OCI-LY1 (cell line): ENCODE data around the gene FPR2.

Experiments used
- H2AFZ ChIP-seq: fragments of 200-600 bp; sonication (generic), shearing (Covaris generic); 2 replicates; pipeline ENCODE4 v1.6.0; 2014; ENCODE audit warnings: antibody characterized with exemption, mild to moderate bottlenecking, low read length
- H3F3A ChIP-seq: fragments of 200-600 bp; sonication (generic), shearing (Covaris generic); 2 replicates; pipeline ENCODE4 v1.6.0; 2014; ENCODE audit warnings: mild to moderate bottlenecking, antibody characterized with exemption, low read length, moderate library complexity; ENCODE audit not compliant: insufficient read depth
- H3K27ac ChIP-seq: fragments of 200-600 bp; sonication (generic); 2 replicates; pipeline ENCODE4 v1.5.1; 2014; ENCODE audit warnings: low read length, mixed run types, mild to moderate bottlenecking, low read depth; ENCODE audit not compliant: poor library complexity, severe bottlenecking
- H3K27me3 ChIP-seq: fragments of 200-600 bp; sonication (generic); 2 replicates; pipeline ENCODE4 v1.6.0; 2014; ENCODE audit warnings: antibody characterized with exemption, mild to moderate bottlenecking, low read length, moderate library complexity; ENCODE audit not compliant: insufficient read depth
- H3K36me3 ChIP-seq: fragments of 200-600 bp; sonication (generic); 2 replicates; pipeline ENCODE4 v1.6.1; 2014; ENCODE audit warnings: mild to moderate bottlenecking, antibody characterized with exemption, low read length, moderate library complexity, mixed read lengths; ENCODE audit not compliant: insufficient read depth
- H3K4me1 ChIP-seq: fragments of 200-600 bp; sonication (generic); 2 replicates; pipeline ENCODE4 v1.5.1; 2014; ENCODE audit warnings: mild to moderate bottlenecking, low read length, moderate library complexity; ENCODE audit not compliant: insufficient read depth, severe bottlenecking
- H3K4me2 ChIP-seq: fragments of 200-600 bp; sonication (generic), shearing (Covaris generic); 2 replicates; pipeline ENCODE4 v1.6.1; 2014; ENCODE audit warnings: low read length
- H3K4me3 ChIP-seq: fragments of 200-600 bp; sonication (generic); 2 replicates; pipeline ENCODE4 v1.5.1; 2014; ENCODE audit warnings: low read length, low read depth, mild to moderate bottlenecking, mixed read lengths; ENCODE audit not compliant: poor library complexity, severe bottlenecking
- H3K79me2 ChIP-seq: fragments of 200-600 bp; shearing (Covaris generic); 2 replicates; pipeline ENCODE4 v1.6.1; 2016; ENCODE audit warnings: mixed run types, low read length, mixed read lengths; ENCODE audit not compliant: insufficient read depth
- H3K9ac ChIP-seq: fragments of 200-600 bp; sonication (generic), shearing (Covaris generic); 2 replicates; pipeline ENCODE4 v1.6.1; 2014; ENCODE audit warnings: mild to moderate bottlenecking, low read length, mixed read lengths
- H3K9me2 ChIP-seq: fragments of 200-600 bp; sonication (generic), shearing (Covaris generic); 2 replicates; pipeline ENCODE4 v1.6.1; 2014; ENCODE audit warnings: low read depth, mild to moderate bottlenecking, low read length, mixed read lengths
- H3K9me3 ChIP-seq: fragments of 200-600 bp; shearing (Covaris generic); 2 replicates; pipeline ENCODE4 v1.6.1; 2014; ENCODE audit warnings: low read length, mixed read lengths
- H4K20me1 ChIP-seq: fragments of 200-600 bp; sonication (generic), shearing (Covaris generic); 2 replicates; pipeline ENCODE4 v1.6.0; 2016; ENCODE audit warnings: mild to moderate bottlenecking, low read length; ENCODE audit not compliant: insufficient read depth
- CTCF ChIP-seq: fragments of 200-600 bp; sonication (generic), shearing (Covaris generic); IDR thresholded peaks from 2 replicates; pipeline ENCODE4 v1.5.1; 2017; ENCODE audit warnings: mild to moderate bottlenecking, antibody characterized with exemption, low read length, moderate library complexity, mixed read lengths
- EZH2 ChIP-seq: fragments of 200-600 bp; sonication (generic), shearing (Covaris generic); IDR thresholded peaks from 2 replicates; pipeline ENCODE4 v1.8.0; 2017; ENCODE audit warnings: borderline replicate concordance, mixed run types, mild to moderate bottlenecking, antibody characterized with exemption, low read length, moderate library complexity, mixed read lengths

The FPR2 gene

GRCh38 chr19:51786646-51787494 is 25.9 kb downstream of the FPR2 start:
- Histone ChIP-seq H3K9me2 (no peaks in the 10 kb centered on the region), H3K36me3 (no peaks in the 10 kb centered on the region), H3K9me3 (no peaks in the 10 kb centered on the region), H3F3A (no peaks in the 10 kb centered on the region), H3K79me2 (no peaks in the 10 kb centered on the region), H3K27me3 (no peaks in the 10 kb centered on the region), H2AFZ (no peak overlapping the region), H3K27ac (no peak overlapping the region), H4K20me1 (no peaks in the 10 kb centered on the region), H3K9ac (no peak overlapping the region), H3K4me3 (no peak overlapping the region), H3K4me2 (no peak overlapping the region), H3K4me1 (no peaks in the 10 kb centered on the region)
- no peak for TF ChIP-seq CTCF
- TF ChIP-seq EZH2: no peak

- Histone ChIP-seq H3K36me3 (no peaks in the 10 kb centered on the region), H3K9ac (no peak overlapping the region), H3K4me3 (no peak overlapping the region), H3F3A (no peaks in the 10 kb centered on the region), H3K79me2 (no peaks in the 10 kb centered on the region), H4K20me1 (no peaks in the 10 kb centered on the region), H3K4me2 (no peak overlapping the region), H2AFZ (no peak overlapping the region), H3K27me3 (no peaks in the 10 kb centered on the region), H3K4me1 (no peaks in the 10 kb centered on the region), H3K9me2 (no peaks in the 10 kb centered on the region), H3K9me3 (no peaks in the 10 kb centered on the region), H3K27ac (no peak overlapping the region)
- no peak for TF ChIP-seq CTCF
- no peak for TF ChIP-seq EZH2
Observed at GRCh38 chr19:51788029-51788428, 27.0 kb downstream of the FPR2 start.

- Histone ChIP-seq H3K27me3 (no peaks in the 10 kb centered on the region), H3K36me3 (no peaks in the 10 kb centered on the region), H3K9me3 (no peaks in the 10 kb centered on the region), H3K4me3 (no peak overlapping the region), H3K9me2 (no peaks in the 10 kb centered on the region), H3K9ac (no peak overlapping the region), H4K20me1 (no peaks in the 10 kb centered on the region), H3K79me2 (no peaks in the 10 kb centered on the region), H3F3A (no peaks in the 10 kb centered on the region), H3K4me1 (no peaks in the 10 kb centered on the region), H3K4me2 (no peak overlapping the region), H2AFZ (no peak overlapping the region), H3K27ac (no peak overlapping the region)
- no peak for TF ChIP-seq EZH2
- no peak for TF ChIP-seq CTCF
Observed at GRCh38 chr19:51789061-51789795, 28.2 kb downstream of the FPR2 start.
